Tibial nerve (tissue), 4 donors: ENCODE results near the gene MAPK4. TPM values are rescaled to one million over a fixed set of nuclear protein-coding genes. Genes with fewer than 3 reads are reported as not detected.
"Not testable (repeated sequence)": the region's sequence is repeated elsewhere in the genome, so short reads cannot be mapped to it uniquely, and the experiment has no call there.

ENCODE experiments used
- DNase-seq, 2 donors: peaks; one replicate each; pipeline ENCODE4 v3.0.0-alpha.2; 2019; ENCODE audit warnings: low spot score in 2 of 2
- H3K27ac ChIP-seq, 4 donors: fragments of 200-600 bp; sonication (generic) in 3 of 4; one replicate each; pipeline ENCODE4 v1.5.1; 2017 to 2019; ENCODE audit warnings: mild to moderate bottlenecking in 1 of 4
- H3K27me3 ChIP-seq, 2 donors: fragments of 200-600 bp; sonication (generic) in 1 of 2; one replicate each; pipeline versions ENCODE4 v1.5.1 to v1.6.0; 2017 to 2019
- H3K36me3 ChIP-seq, 3 donors: fragments of 200-600 bp; sonication (generic); one replicate each; pipeline ENCODE4 v1.5.1; 2018 to 2019
- H3K4me1 ChIP-seq, 4 donors: fragments of 200-600 bp; sonication (generic) in 3 of 4; one replicate each; pipeline ENCODE4 v1.5.1; 2017 to 2019
- H3K4me3 ChIP-seq, 4 donors: fragments of 200-600 bp; sonication (generic) in 3 of 4; one replicate each; pipeline ENCODE4 v1.5.1; 2017 to 2019; ENCODE audit warnings: mild to moderate bottlenecking in 1 of 4, moderate library complexity in 1 of 4
- H3K9me3 ChIP-seq, 4 donors: fragments of 200-600 bp; sonication (generic) in 3 of 4; one replicate each; pipeline ENCODE4 v1.5.1; 2017 to 2019
- EP300 ChIP-seq, 2 donors: sonication (generic); formaldehyde crosslinking; IDR thresholded peaks; one replicate each; pipeline ENCODE4 v1.6.1; 2017; ENCODE audit warnings: antibody characterized with exemption in 2 of 2, mild to moderate bottlenecking in 1 of 2
- POLR2A ChIP-seq, 2 donors: fragments of 450-650 bp; IDR thresholded peaks; one replicate each; pipeline ENCODE4 v1.6.1; 2017; ENCODE audit warnings: antibody characterized with exemption in 2 of 2, mild to moderate bottlenecking in 2 of 2, moderate library complexity in 2 of 2
- WGBS, 2 donors: methylation state at CpG; one replicate each; pipeline ENCODE4 v1.1.5; 2018; 5-methylcytosine and 5-hydroxymethylcytosine counted together
- total RNA-seq, 4 donors: library from RNA; depleted of rRNA; stranded (reverse); fragments of >200 nt; gene quantifications; one replicate each; pipeline ENCODE4 v1.1.0, GENCODE V29; 2016
- TF ChIP-seq, protein P1 (sequence below), 5 experiments: fragments of 200-600 bp in 3 of 5; fragments of 450-650 bp in 2 of 5; sonication (generic) in 3 of 5; IDR thresholded peaks; one replicate each; pipeline ENCODE4 v1.5.1; 2016 to 2019; ENCODE audit warnings: antibody characterized with exemption in 5 of 5, mild to moderate bottlenecking in 3 of 5, moderate library complexity in 2 of 5

MAPK4 gene
- total RNA-seq, 4 donors from 2014 or later, result 1.4 to 10.8 (median 2.3) TPM

DNA sequence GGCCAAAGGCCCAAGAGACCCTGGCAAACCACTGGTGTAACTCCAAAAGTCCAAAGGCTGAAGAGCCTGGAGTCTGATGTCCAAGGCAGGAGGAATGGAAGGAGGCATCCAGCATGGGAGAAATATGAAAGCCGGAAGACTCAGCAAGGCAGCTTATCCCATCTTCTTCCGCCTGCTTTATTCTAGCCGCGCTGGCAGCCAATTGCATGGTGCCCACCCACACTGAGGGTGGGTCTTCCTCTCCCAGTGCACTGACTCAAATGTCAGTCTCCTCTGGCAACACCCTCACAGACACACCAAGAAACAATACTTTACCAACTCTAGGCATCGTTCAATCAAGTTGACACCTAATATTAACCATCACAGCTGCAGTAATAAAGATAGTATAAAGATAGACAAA is 34.1 kb downstream of the MAPK4 start:
- Histone ChIP-seq H3K27ac (no peak overlapping the region), H3K9me3 (peaks cover 0 to 8% (median 2%) of the 10 kb centered on the region in 4 donors), H3K36me3 (no peaks in the 10 kb centered on the region), H3K4me1 (no peaks in the 10 kb centered on the region), H3K4me3 (no peak overlapping the region), H3K27me3 (no peaks in the 10 kb centered on the region)
- no peak for DNase-seq
- TF ChIP-seq EP300 (IDR thresholded peaks at IDR 0.05) (no peak), POLR2A (IDR thresholded peaks at IDR 0.05) (no peak)
- TF ChIP-seq, protein P1, sequence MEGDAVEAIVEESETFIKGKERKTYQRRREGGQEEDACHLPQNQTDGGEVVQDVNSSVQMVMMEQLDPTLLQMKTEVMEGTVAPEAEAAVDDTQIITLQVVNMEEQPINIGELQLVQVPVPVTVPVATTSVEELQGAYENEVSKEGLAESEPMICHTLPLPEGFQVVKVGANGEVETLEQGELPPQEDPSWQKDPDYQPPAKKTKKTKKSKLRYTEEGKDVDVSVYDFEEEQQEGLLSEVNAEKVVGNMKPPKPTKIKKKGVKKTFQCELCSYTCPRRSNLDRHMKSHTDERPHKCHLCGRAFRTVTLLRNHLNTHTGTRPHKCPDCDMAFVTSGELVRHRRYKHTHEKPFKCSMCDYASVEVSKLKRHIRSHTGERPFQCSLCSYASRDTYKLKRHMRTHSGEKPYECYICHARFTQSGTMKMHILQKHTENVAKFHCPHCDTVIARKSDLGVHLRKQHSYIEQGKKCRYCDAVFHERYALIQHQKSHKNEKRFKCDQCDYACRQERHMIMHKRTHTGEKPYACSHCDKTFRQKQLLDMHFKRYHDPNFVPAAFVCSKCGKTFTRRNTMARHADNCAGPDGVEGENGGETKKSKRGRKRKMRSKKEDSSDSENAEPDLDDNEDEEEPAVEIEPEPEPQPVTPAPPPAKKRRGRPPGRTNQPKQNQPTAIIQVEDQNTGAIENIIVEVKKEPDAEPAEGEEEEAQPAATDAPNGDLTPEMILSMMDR (IDR thresholded peaks at IDR 0.05), result no peak
- WGBS, 2 donors, result 97% methylated on average over 5 of the region's 5 CpGs

DNA sequence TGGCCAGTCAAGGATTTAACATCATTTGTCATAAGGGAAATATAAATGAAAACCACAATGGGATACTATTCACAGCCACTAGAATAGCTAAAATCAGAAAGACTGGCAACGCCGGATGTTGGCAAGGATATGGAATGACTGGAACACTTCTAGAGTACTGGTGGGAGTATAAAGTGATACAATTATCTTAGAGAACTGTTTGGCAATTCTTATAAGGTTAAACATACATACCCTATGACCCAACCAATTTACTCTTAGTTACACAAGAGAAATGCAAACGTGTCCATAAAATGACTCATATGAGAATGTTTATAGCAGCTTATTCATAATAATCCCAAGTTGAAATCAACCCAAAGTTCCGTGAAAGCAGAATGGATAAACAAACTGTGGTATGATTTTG is 35.1 kb downstream of the MAPK4 start:
- Histone ChIP-seq H3K9me3 (peaks cover 0 to 8% (median 2%) of the 10 kb centered on the region in 4 donors), H3K27me3 (no peaks in the 10 kb centered on the region), H3K36me3 (no peaks in the 10 kb centered on the region), H3K27ac (no peak overlapping the region), H3K4me3 (no peak overlapping the region), H3K4me1 (no peaks in the 10 kb centered on the region)
- TF ChIP-seq, protein P1 (IDR thresholded peaks at IDR 0.05), result no peak
- TF ChIP-seq EP300 (IDR thresholded peaks at IDR 0.05) (no peak), POLR2A (IDR thresholded peaks at IDR 0.05) (no peak)
- WGBS, 2 donors, result 27 to 37% methylated on average over 4 of the region's 4 CpGs
- no peak for DNase-seq

DNA sequence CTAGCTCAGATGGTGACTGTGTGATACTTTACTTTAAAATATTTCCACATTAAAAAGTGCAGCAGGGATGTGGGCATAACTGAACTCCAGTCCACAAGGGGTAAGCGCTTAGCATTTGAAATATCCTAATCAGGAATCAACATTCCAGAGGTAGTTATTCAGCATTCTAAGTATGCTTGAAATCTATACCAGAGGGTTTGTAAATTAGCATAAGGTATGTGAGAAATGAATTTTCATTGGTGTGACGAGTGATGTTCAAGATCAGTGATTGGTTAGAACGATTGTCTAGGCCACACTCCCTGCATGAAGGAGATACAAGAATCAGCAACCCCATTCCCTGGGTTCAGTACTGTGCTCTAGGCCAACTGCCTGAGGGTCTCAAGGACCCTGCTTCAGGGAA is 42.6 kb downstream of the MAPK4 start:
- no peaks in the 10 kb centered on the region for H3K36me3 ChIP-seq
- 80 to 90% methylated on average over 3 of the region's 3 CpGs for WGBS, 2 donors
- no peak for DNase-seq
- no peak for TF ChIP-seq EP300 (IDR thresholded peaks at IDR 0.05)
- H3K9me3 ChIP-seq, result no peaks in the 10 kb centered on the region
- no peak overlapping the region for H3K27ac ChIP-seq
- no peak overlapping the region for H3K4me3 ChIP-seq
- no peaks in the 10 kb centered on the region for H3K4me1 ChIP-seq
- no peaks in the 10 kb centered on the region for H3K27me3 ChIP-seq

DNA sequence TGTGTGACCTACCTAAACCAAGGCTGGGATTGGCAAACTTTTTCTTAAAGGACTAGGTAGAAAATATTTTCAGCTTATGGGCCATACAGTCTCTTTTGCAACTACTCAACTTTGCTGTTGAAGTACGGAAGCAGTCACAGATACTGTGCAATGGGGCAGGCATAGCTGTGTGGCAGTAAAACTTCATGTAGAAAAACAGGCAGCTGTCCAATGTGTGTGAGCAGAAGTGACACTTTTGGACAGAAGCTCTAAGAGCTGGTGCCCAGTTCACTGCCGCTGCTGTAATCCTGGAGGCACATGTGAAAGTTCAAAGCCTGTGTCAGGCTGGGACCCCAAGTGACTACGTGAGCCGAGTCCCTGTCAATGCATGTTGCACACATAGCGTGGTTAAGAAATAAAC is 46.7 kb downstream of the MAPK4 start:
- 75 to 84% methylated on average over 5 of the region's 5 CpGs for WGBS, 2 donors
- DNase-seq, result no peak
- Histone ChIP-seq H3K9me3 (no peaks in the 10 kb centered on the region), H3K36me3 (no peaks in the 10 kb centered on the region), H3K27ac (no peak overlapping the region), H3K27me3 (no peaks in the 10 kb centered on the region), H3K4me1 (no peaks in the 10 kb centered on the region), H3K4me3 (no peak overlapping the region)
- TF ChIP-seq EP300 (IDR thresholded peaks at IDR 0.05), result no peak
- TF ChIP-seq POLR2A (IDR thresholded peaks at IDR 0.05), result no peak
- TF ChIP-seq, protein P1 (IDR thresholded peaks at IDR 0.05), result no peak

DNA sequence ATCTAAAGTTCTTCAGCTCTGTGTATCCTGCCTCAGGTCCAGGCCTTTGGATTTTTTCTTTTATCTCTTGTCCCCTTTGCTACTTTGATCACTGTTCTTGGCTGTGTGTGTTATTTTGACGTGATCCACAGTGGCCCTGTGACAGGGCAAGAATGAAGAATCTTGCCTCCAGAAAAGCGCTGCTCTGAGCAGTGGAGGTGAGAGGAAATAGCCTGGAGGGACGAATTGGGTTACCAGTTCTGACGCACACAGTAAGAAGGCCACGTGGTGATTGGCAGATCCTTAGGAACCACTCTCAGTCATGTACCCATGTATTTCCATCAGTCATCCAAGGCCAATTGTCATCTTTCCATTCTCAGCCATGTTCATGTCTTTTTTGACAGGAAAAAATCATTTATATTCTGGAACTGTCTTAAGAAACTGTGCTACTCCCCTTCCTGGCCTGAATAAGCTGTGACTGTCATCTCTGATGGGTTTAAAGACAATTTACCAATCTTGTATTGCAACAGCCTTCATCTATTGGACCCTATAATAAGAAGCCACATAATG is 47.6 kb downstream of the MAPK4 start:
- 76 to 80% methylated on average over 5 of the region's 5 CpGs for WGBS, 2 donors
- H3K27me3 ChIP-seq, result no peaks in the 10 kb centered on the region
- H3K4me3 ChIP-seq, result no peak overlapping the region
- H3K36me3 ChIP-seq, result no peaks in the 10 kb centered on the region
- H3K9me3 ChIP-seq, result no peaks in the 10 kb centered on the region
- TF ChIP-seq, protein P1 (IDR thresholded peaks at IDR 0.05), result no peak
- TF ChIP-seq POLR2A (IDR thresholded peaks at IDR 0.05) (no peak), EP300 (IDR thresholded peaks at IDR 0.05) (no peak)
- H3K4me1 ChIP-seq, result no peaks in the 10 kb centered on the region
- DNase-seq, result no peak
- no peak overlapping the region for H3K27ac ChIP-seq

DNA sequence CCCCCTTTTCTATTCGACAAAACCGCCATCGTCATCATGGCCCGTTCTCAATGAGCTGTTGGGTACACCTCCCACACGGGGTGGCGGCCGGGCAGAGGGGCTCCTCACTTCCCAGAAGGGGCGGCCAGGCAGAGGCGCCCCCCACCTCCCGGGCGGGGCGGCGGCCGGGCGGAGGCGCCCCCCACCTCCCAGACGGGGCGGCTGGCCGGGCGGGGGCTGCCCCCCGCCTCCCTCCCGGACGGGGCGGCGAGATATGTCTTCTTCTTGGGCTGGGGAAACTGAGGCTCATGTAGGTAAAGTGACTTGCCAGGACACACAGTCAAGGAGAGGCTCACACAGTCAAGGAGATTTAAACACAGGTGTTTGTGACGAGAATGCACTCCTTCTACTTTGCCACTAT is 49.3 kb downstream of the MAPK4 start:
- not testable (repeated sequence) for H3K27ac ChIP-seq, H3K9me3 ChIP-seq, H3K4me1 ChIP-seq, H3K4me3 ChIP-seq, DNase-seq, H3K27me3 ChIP-seq, H3K36me3 ChIP-seq
- 92 to 93% methylated on average over 12 to 26 of the region's 26 CpGs for WGBS, 2 donors
